ENCODE results near the gene LINC01488.

LINC01488 gene

DNA sequence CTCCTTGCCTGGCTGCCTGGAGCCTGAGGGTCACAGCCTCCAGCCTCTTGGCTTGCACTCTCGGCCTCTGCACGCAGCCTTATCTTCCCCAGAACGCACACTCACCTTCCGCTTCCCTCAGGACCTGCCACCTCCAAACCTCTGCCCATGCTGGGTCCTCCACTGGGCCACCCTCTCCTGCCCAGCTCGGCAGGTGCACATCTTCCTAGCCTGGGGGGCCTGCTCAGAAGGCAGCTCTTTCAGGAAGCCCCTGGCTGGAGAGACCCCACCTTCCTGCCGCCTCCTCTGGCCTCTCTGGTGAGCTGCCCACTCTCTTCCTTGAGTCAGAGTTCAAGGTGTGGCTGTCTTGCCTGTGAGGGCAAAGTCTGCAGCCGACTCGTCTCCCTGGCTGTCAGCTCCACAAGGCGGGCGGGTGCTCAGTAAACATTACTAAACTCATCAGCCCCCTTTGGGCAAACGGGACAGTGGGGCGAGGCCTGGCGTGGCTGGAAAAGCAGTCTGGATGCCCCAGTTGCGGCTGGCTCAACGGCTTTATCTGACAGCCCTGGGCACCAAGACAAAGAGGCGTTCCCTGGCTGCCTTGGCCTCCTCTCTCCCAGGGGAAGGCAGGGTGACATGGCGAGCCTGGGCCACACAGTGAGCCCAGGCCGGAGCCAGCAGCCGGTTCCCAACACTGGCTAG is 1.7 kb upstream of the LINC01488 start:
- DNase-seq (ENCODE audit: low read depth in 2 of 2): no peak

DNA sequence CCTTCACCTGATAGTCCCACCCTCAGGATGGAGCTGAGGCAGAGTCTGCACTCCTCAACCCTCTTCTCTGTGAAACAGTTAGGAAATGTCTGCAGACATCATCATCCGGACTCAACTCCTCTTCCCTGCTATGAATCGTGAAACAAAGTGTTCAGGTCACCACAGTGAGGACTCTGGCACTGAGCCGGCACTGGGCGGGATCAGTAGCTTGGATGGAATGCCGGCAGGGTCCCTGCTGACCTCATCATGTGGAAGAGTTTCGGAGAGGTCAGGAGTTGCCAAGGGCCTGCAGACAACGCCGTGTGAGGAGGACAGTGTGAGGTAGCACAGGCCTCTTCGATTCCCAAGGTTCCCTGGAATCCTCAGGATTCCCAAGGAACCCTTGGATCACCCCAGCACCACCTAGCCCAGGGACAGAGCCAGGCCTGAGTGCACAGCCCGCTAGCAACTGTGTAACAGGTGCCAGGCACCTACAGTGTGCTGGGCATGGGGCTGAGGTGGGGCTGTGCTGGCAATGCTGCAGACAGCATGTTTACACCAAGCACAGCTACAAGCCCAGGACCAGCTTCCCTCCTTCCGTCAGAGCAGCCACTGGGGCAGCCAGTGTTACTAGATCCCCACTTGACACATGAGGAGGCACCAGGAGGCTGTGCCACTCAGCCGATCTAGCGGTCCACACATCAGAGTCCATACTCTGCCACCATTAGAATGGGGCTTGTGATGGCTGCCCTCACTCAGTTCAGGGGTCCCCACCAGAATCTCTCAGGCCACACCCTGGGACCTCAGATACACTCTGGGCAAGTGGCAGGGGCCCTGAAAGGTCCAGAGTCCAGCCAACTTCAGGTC is 693 bp upstream of the LINC01488 start:
- no peak for DNase-seq (ENCODE audit: low read depth in 2 of 2)

DNA sequence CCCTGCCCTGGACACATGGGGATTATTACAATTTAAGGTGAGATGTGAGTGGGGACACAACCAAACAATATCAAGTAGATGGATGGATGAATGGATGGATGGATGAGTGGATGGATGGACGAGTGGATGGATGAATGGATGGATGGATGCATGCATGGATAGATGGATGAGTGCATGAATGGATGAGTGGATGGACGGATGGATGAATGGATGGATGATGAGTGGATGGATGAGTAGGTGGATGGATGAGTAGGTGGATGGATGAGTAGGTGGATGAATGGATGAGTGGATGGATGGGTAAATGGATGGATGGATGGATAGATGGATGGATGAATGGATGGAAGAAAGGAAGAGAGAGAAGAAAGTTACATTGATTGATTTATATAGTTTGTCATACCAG is 859 bp downstream of the LINC01488 start:
- no peak for DNase-seq (ENCODE audit: low read depth in 2 of 2)

DNA sequence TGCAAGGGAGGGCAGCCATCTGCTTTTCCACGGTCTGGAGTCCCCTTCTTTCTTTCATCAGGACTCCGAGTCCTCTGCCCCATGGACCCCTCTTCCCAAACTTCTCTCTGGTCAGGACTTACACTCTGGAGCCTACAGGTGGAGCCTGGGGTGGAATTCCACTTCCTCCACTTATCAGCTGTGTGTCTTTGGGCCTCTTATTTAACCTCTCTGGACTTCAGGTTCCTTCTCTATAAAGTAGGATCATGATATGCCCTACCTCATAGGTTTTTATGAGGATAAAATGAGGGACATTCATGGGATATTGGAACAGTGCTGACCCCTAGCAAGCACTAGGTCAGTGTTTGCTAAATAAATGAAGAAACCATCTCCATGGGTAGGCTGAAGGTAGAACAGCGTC is 1.7 kb downstream of the LINC01488 start:
- DNase-seq (ENCODE audit: low read depth in 2 of 2): no peak

DNA sequence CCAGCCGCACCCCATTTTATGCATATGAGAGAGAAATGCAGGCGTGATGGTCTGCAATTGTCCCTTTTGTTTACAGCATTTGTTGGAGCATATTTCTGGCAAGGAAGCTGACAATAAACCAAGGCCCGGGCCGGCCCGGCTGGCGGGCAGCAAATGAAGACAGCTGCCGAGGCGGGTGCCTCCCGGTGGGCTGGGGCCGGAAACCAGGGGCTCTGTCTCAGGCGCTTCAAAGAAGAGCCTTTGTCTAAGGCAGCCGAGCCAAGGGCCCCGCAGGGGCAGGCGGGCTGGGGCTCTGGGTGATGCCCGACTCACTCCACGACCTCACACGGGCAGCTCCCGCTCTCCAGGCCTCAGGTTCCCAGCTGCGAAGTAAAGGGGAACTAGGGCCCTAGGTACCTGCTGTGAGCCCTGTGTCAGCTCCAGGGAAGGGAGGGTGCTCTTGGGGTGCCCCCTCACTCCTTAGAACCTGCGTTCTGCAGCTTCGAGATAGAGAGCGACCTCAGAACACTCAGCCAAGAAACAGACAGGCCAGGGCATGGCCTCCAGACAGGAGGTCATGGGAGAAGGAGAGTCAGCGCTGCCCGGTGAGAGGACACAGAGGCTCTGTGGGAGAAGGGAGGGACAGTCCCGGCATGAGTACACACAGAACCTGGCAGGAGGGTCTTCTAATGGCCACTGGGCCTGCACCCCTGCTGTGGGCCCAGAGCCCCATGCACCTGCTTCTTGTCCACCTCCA is 2.4 kb downstream of the LINC01488 start:
- DNase-seq (ENCODE audit: low read depth in 2 of 2): no peak

DNA sequence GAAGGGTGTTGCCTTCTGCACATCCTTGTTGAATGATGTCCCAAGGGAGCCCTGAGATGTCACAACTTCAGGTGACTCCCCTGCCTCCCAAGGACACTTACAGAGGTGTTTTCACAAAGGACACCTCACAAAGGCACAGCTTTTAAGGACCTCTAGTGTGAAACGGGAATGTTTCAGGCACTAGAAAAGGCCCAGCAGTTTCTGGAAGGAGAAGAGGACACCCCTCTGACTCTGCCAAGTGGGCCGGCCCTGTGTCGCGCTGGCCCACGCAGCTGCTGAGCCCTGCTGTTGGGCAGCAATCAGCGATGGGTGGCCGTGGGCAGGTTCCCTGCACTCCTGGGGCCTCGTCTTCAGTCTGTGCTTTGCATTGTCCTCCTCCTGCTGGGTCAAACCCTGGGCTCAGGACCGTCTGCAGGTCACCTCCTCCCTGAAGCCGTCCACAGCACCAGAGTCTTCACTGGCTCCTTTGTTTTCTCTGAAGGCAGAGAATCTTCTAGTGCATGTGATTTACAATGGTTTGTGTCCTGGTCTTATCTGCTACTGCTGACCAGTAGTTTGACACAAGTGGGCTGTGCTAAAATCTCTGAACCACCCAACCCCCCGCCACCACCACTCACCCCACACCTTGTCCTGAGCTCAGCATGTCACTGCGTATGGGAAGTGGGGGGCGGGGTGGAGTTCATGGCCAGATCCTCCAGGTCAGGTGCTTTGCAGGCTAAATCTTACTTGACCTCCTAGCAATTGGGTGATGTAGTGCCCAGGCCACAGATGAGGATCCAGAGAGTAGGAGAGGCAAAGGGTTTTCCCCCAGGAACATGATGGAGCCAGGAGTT is 3.2 kb downstream of the LINC01488 start:
- DNase-seq (ENCODE audit: low read depth in 2 of 2): no peak

DNA sequence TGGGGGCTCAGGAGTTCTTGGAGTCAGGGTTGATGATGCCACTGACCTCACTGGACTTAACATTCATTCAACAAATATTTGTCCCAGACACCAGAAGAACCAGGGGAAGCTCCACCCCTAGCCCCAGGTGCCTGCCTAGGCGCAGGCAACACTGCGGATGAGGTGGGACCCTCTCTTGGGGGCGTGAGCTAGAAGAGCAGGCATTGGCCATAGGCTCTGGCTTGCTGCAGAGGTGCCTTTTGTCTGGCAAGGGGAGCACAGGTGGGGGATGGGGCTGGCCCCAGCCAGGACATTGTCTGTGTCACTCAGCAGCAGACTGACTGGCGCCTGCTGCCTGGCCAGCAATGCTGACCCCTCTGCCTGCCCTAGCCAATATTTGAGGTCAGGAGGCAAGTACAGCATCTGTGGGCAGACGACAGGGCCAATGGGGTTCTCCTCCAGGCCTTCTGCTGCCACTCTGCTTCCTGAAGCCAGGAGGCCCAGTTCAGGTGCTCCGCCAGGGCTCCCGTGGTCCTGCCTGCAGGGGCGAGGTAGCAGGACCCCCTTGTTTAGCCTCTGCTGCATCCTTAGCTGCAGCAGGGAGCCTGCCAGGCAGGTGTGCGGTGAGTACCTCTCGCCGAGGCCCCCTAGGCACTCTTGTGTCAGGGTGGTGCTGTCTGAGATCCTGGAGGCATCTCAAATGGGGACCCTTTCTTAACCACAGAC is 4.0 kb downstream of the LINC01488 start:
- no peak for DNase-seq (ENCODE audit: low read depth in 2 of 2)

DNA sequence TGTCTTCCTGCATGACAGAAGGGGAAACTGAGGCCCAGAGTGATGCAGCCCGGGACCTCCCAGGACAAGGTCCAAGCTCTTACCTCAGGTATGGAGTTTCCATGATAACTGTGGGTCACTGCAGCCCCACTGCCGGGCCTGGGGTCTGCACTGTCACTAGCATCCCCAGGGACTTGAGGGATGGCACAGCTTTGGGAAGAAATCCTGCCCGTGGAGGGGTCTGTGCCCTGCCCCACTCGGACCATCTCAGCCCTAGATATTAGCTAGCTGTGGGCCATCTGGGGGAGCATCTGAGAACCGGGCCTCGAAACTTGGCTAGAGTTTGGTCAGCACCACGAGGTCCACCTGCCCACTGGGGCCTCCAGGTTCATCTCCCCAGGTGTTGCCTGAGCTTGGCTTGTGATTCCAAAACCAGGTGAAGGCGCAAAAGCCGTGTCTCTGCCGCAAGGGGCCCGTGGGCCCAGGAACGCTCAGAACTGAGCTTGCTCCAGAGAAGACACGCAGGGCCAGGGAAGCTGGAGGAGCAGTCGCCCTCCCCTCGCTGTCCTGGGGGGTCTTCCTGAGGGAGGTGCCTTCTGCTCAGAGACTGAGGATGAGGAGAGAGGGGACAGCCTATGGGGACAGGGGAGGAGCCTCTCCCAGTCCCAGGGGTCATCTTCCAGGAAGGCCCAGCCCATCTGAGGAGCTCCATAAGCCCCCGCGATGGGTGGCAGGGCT is 4.8 kb downstream of the LINC01488 start:
- DNase-seq (ENCODE audit: low read depth in 2 of 2): no peak

DNA sequence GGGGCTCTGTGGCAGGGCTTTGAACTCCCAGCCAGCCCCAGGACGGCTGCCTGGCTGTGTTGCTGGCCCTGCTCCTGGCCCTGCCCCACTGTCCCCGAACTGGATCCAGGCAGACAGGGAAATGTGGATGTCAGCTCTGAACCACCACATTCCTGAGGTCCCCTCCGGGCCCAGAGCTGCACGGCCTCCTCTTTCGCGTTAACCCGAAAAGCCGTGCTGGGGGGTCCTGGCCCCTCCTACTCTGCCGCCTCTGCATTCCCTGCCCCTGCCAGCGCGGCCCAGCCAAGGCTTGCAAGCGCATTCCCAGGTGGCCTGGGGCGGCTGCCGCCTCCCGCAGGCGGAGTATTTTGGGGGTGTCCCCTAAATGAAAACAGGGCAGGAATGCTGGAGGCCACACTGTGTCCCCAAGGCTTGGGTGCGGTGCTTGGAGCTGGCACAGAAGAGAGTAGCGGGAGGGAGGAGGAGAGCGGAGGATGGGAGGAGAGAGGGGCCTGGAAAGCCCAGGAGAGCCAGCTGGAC is 5.4 kb downstream of the LINC01488 start:
- no peak for DNase-seq (ENCODE audit: low read depth in 2 of 2)

DNA sequence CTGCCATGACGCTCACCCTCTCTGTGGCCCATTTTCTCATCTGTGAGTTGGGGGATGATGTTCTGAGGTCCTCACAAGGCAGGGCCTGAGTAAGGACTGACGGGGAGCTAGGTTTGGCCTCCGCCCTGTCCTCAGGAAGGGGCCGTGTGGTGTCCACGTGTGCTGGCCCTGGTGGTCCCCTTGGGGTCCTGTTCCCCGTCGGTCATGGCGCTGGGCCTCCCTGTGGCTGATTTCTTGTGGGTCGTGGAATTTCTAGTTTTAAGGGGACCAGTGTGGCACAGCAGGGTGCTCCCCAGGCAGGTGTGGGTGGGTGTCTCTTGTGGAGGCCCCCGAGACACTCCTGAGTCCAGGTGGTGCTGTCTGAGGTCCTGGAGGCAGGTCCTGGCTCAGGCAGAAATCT is 5.9 kb downstream of the LINC01488 start:
- DNase-seq (ENCODE audit: low read depth in 2 of 2): no peak

DNA sequence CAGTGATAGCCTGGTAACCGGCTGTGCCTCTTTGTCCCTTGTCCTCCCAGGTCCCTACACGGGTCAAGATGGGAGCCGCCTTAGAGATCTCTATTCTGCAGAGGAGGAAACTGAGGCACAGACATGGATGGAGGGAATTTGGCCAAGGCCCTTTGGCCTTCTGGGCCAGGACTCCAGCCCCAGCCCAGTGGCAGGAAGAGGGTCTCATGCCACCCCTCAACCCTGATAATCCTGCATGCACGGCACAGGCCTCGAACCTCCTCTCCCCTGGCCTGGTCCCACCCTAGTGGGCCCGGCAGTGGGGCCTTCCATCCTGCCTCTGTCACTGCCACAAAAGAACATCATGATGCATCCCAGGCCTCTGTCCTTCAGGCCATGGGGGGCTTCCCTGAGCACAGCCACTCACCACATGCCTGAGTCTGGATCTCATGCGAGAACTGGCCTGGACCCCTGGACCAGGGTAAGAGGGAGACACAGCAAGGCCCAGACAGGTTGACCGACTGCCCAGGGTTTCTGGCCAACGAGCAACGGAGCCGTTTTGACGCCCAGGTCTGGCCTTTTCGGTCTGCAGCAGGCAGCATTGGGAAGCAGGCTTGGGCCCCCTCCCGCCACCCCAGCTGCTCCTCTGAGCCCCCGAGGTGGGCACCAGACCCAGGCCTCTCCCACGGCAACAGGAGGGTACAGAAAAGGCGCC is 6.5 kb downstream of the LINC01488 start:
- DNase-seq (ENCODE audit: low read depth in 2 of 2): no peak

DNA sequence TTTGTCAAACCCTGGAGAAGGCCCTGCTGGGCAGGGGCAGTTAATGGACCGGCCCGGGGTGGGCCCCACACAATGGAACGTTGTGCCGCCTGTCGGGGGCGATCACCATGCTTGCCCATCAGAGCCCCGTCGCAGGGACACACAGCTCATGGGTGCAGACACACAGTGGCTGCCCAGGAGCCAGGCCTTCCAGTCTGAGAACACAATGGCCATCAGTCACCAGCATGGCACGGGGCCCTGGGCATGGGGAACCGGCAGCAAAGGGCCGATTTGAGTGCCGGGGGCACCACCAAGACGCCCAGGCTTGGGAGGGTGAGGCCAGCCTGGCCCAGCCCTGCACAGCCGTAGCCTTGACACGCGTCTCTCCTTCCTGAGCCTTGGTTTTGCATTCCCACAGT is 7.1 kb downstream of the LINC01488 start:
- DNase-seq (ENCODE audit: low read depth in 2 of 2): no peak

DNA sequence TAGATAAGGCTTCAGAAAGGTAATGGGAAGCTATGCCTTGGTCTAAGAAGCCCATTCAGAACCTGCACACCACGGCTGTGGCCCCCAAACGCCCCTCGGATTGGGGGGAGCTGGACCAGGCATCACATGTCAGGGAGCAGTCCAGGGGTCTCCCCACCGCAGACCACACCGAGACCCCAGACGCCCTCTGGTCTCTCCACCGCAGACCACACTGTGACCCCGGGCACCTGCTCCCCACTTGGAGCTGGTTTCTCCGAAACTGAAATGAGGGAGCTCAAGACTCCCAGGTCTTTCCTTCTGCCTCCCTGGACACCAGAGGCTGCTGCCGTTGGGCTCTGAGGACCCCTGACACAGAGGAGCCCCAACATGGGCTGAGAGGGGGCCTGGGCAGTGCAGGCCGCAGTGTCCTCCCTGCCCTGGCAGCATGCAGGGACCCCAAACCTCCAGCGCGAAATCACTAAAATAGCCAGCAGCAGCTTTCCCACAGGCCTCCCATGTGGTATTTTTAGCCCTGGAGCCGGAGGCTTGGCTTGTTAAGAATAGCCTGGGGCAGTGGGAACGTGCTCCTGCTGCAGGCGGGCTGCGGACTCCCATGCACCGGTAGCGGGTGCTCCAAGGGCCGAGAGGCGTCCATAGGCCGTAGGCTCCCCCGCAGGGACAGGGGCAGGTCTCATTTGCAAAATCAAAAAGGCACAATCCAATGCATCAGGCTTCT is 7.7 kb downstream of the LINC01488 start:
- no peak for DNase-seq (ENCODE audit: low read depth in 2 of 2)

DNA sequence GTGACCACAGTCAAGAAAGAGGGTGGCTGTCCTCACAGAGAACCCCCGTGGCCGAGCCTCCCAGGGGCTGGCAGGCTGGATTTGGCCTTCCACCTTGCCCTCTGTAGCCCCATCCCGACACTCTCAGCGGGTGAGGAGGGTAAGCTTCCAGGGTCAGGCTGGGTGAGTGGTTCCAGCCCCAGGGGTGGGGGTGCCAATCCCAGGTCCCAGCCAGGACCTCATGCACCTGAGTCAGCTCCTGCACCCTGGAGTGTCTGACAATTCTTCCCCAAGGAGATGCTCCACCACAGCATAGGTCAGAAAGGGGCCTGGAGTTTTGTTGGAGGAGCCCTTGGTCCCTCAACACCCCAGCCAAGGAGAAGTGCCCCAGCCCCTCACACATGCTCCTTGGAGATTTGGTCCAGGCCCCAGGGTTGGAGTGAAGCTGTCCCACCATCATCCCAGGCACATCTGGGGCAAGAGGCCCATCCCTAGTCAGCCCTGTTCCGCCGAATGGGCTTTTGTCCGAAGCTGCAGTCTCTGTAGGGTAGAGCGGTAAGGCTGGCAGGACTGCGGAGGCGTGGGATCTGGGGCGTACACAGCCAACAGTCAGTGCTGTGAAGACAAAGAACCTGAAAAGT is 8.4 kb downstream of the LINC01488 start:
- DNase-seq (ENCODE audit: low read depth in 2 of 2): no peak

DNA sequence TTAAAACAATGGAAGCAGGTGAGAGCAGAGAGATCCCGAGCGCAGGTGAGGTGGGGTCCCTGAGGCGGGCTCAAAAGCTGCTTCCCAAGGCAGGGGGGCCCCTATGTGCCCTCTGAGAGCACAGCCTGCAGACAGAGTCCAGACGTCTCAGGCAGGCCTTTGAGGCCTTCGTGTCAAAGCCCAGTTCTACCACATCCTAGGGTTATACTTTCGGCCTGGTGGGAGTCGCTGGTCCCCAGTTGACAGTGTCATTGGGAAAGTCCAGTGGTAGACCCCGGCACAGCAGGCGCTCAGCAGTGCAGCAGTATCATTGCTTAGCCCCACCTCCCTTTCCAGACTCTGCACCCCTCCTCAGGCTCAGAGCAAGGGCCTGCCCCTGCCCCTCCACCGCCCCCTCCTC is 9.1 kb downstream of the LINC01488 start:
- no peak for DNase-seq (ENCODE audit: low read depth in 2 of 2)

DNA sequence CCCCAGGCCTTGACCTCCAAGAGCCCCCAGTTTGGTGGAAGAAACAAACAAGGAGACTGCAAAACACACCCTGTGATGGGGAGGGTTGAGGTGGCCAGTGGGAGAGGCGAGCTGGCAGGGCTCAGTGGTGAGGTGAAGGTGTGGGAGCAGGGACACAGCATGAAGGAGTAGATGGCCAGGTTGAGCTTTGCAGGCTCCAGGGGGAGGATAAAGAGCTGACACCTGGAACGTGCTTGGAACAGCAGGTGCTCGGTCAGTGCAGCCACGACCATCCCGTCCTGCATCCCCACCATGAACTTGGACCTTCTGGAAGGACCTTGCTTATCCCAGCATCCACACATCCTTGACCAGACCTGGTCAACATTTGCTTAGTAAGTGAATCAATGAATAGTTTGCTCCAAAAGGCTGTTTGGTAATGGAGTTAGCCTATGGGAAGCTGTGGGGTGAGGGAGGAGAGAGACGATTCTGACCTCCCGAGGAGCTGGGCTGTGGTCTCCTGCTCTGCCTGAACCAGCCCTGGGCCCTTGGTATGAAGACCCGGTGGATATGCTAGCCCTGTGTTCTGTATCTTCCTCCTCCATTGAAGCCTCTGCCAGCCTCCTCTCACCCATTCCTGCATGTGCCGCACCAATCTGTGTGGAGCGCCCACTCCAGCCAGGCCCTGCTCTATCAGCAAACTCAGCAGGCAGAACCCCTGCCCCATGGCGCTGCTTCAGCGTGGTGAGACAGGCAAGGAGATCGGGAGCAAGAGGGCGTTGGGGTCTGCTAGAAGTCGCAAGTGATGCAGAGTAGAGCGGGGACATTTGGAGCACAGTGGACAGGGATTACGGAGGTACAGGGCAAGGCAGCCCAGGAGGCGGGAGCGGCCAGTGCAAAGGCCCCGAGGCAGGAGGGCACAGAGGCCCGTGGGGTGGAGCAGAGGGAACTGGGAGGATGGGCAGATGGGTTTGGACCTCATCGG is 9.9 kb downstream of the LINC01488 start:
- no peak for DNase-seq (ENCODE audit: low read depth in 2 of 2)

Measured in activated CD8-positive, alpha-beta memory T cell treated with anti-CD3 and anti-CD28 coated beads for 4 hours (primary cell).